ENCODE data around the gene EI24.

The EI24 gene

GRCh38 chr11:125592305-125593113 is 23.2 kb downstream of the EI24 start, which contains the start of gene STT3A:
Gene STT3A, plus strand, starts transcription at chr11:125592852. Its CDS starts 3,064 bp downstream, at chr11:125595916.
- peak within 1 kb of the TSS; percentile 95 for H3K56ac ChIP-seq (ENCODE audit: low read length)
- H2BK120ac ChIP-seq (ENCODE audit: low read depth, low read length): no peak within 1 kb of the TSS
- peak within 1 kb of the TSS; percentile 68 for H3K23ac ChIP-seq (ENCODE audit: low read length)

GRCh38 chr11:125593114-125593820 is 24.0 kb downstream of the EI24 start:
- H3K4me3 ChIP-seq (ENCODE audit: low read length): peak overlapping the region; percentile 86
- H3K79me2 ChIP-seq (ENCODE audit: control insufficient read depth, insufficient read depth, low read length): peaks cover 28% of the 10 kb centered on the region
- no peak overlapping the region for H4K8ac ChIP-seq (ENCODE audit: low read depth, low read length)
- H2BK5ac ChIP-seq (ENCODE audit: low read length): peak overlapping the region; percentile 25
- no peak overlapping the region for H2AK5ac ChIP-seq (ENCODE audit: low read length)
- H3K9ac ChIP-seq (ENCODE audit: low read length): peak overlapping the region; percentile 90
- peak overlapping the region; percentile 94 for H3K56ac ChIP-seq (ENCODE audit: low read length)
- no peaks in the 10 kb centered on the region for H3K27me3 ChIP-seq (ENCODE audit: insufficient read depth, low read length, poor library complexity)
- no peak overlapping the region for H2BK15ac ChIP-seq (replicated peaks; ENCODE audit: low read depth)
- peaks cover 6% of the 10 kb centered on the region for H3K79me1 ChIP-seq (ENCODE audit: low read length)
- DNase-seq: no peak
- H4K5ac ChIP-seq (ENCODE audit: low read length): no peak overlapping the region
- no peak overlapping the region for H3K23ac ChIP-seq (ENCODE audit: low read length)
- peak overlapping the region; percentile 30 for H3K18ac ChIP-seq (ENCODE audit: low read length)
- H3K36me3 ChIP-seq (ENCODE audit: control insufficient read depth, insufficient read depth, low read length): no peaks in the 10 kb centered on the region
- H3K4ac ChIP-seq (ENCODE audit: low read depth, low read length): no peak overlapping the region
- peak overlapping the region; percentile 47 for H3K27ac ChIP-seq (ENCODE audit: low read depth, low read length)
- H3K4me2 ChIP-seq (ENCODE audit: low read length): peak overlapping the region; percentile 39
- WGBS (ENCODE audit: extremely low coverage, insufficient coverage, low lambda C conversion rate): no CpG with 5 or more reads among the region's 18 CpGs
- H3K4me1 ChIP-seq (ENCODE audit: control insufficient read depth, low read depth, low read length): peaks cover 2% of the 10 kb centered on the region
- H2BK120ac ChIP-seq (ENCODE audit: low read depth, low read length): no peak overlapping the region

More at GRCh38 chr11:125592305-125593113, 23.2 kb downstream of the EI24 start, which contains the start of gene STT3A:
- no peak within 1 kb of the TSS for H2AK5ac ChIP-seq (ENCODE audit: low read length)
- peaks cover 2% of the 10 kb centered on the region for H3K4me1 ChIP-seq (ENCODE audit: control insufficient read depth, low read depth, low read length)
- H3K4me3 ChIP-seq (ENCODE audit: low read length): peak within 1 kb of the TSS; percentile 86
- H3K18ac ChIP-seq (ENCODE audit: low read length): peak within 1 kb of the TSS; percentile 30
- H3K4ac ChIP-seq (ENCODE audit: low read depth, low read length): peak within 1 kb of the TSS; percentile 88
- peaks cover 28% of the 10 kb centered on the region for H3K79me2 ChIP-seq (ENCODE audit: control insufficient read depth, insufficient read depth, low read length)
- H3K36me3 ChIP-seq (ENCODE audit: control insufficient read depth, insufficient read depth, low read length): no peaks in the 10 kb centered on the region
- peak within 1 kb of the TSS; percentile 41 for H4K5ac ChIP-seq (ENCODE audit: low read length)
- peak within 1 kb of the TSS; percentile 89 for H3K4me2 ChIP-seq (ENCODE audit: low read length)
- no CpG with 5 or more reads among the region's 55 CpGs for WGBS (ENCODE audit: extremely low coverage, insufficient coverage, low lambda C conversion rate)
- peak within 1 kb of the TSS; percentile 96 for H3K9ac ChIP-seq (ENCODE audit: low read length)
- peak within 1 kb of the TSS; percentile 47 for H3K27ac ChIP-seq (ENCODE audit: low read depth, low read length)
- H2BK5ac ChIP-seq (ENCODE audit: low read length): peak within 1 kb of the TSS; percentile 37
- no peak within 1 kb of the TSS for H4K8ac ChIP-seq (ENCODE audit: low read depth, low read length)
- peaks cover 6% of the 10 kb centered on the region for H3K79me1 ChIP-seq (ENCODE audit: low read length)
- no peaks in the 10 kb centered on the region for H3K27me3 ChIP-seq (ENCODE audit: insufficient read depth, low read length, poor library complexity)
- no peak within 1 kb of the TSS for H2BK15ac ChIP-seq (replicated peaks; ENCODE audit: low read depth)
- DNase-seq: peak; percentile 100

- Histone ChIP-seq H2AK5ac (ENCODE audit: low read length) (no peak overlapping the region), H4K5ac (ENCODE audit: low read length) (no peak overlapping the region), H3K4ac (ENCODE audit: low read depth, low read length) (no peak overlapping the region), H3K36me3 (ENCODE audit: control insufficient read depth, insufficient read depth, low read length) (peaks cover 3% of the 10 kb centered on the region), H3K79me2 (ENCODE audit: control insufficient read depth, insufficient read depth, low read length) (peaks cover 28% of the 10 kb centered on the region), H3K27me3 (ENCODE audit: insufficient read depth, low read length, poor library complexity) (no peaks in the 10 kb centered on the region), H3K18ac (ENCODE audit: low read length) (no peak overlapping the region), H3K27ac (ENCODE audit: low read depth, low read length) (no peak overlapping the region), H3K79me1 (ENCODE audit: low read length) (peaks cover 6% of the 10 kb centered on the region), H2BK5ac (ENCODE audit: low read length) (no peak overlapping the region), H3K23ac (ENCODE audit: low read length) (no peak overlapping the region), H3K9ac (ENCODE audit: low read length) (no peak overlapping the region), H3K4me2 (ENCODE audit: low read length) (no peak overlapping the region), H2BK120ac (ENCODE audit: low read depth, low read length) (no peak overlapping the region), H4K8ac (ENCODE audit: low read depth, low read length) (no peak overlapping the region), H3K4me1 (ENCODE audit: control insufficient read depth, low read depth, low read length) (peaks cover 2% of the 10 kb centered on the region), H3K4me3 (ENCODE audit: low read length) (no peak overlapping the region), H3K56ac (ENCODE audit: low read length) (no peak overlapping the region), H2BK15ac (replicated peaks; ENCODE audit: low read depth) (no peak overlapping the region)
- WGBS (ENCODE audit: extremely low coverage, insufficient coverage, low lambda C conversion rate): no CpG with 5 or more reads among the region's 3 CpGs
- DNase-seq: no peak
Observed at GRCh38 chr11:125594958-125595357, 25.7 kb downstream of the EI24 start.

GRCh38 chr11:125600663-125601062 is 31.4 kb downstream of the EI24 start:
- H3K27ac ChIP-seq (ENCODE audit: low read depth, low read length): no peak overlapping the region
- no peaks in the 10 kb centered on the region for H3K27me3 ChIP-seq (ENCODE audit: insufficient read depth, low read length, poor library complexity)
- no peak overlapping the region for H3K9ac ChIP-seq (ENCODE audit: low read length)
- H2BK5ac ChIP-seq (ENCODE audit: low read length): no peak overlapping the region
- H2AK5ac ChIP-seq (ENCODE audit: low read length): no peak overlapping the region
- H3K56ac ChIP-seq (ENCODE audit: low read length): no peak overlapping the region
- H3K4me1 ChIP-seq (ENCODE audit: control insufficient read depth, low read depth, low read length): no peaks in the 10 kb centered on the region
- WGBS (ENCODE audit: extremely low coverage, insufficient coverage, low lambda C conversion rate): no CpG with 5 or more reads among the region's 2 CpGs
- H3K79me2 ChIP-seq (ENCODE audit: control insufficient read depth, insufficient read depth, low read length): peaks cover 4% of the 10 kb centered on the region
- H3K79me1 ChIP-seq (ENCODE audit: low read length): no peaks in the 10 kb centered on the region
- no peak overlapping the region for H3K23ac ChIP-seq (ENCODE audit: low read length)
- H2BK120ac ChIP-seq (ENCODE audit: low read depth, low read length): no peak overlapping the region
- peaks cover 10% of the 10 kb centered on the region for H3K36me3 ChIP-seq (ENCODE audit: control insufficient read depth, insufficient read depth, low read length)
- H3K4me2 ChIP-seq (ENCODE audit: low read length): no peak overlapping the region
- no peak for DNase-seq
- H2BK15ac ChIP-seq (replicated peaks; ENCODE audit: low read depth): no peak overlapping the region
- no peak overlapping the region for H3K18ac ChIP-seq (ENCODE audit: low read length)
- H3K4me3 ChIP-seq (ENCODE audit: low read length): no peak overlapping the region
- no peak overlapping the region for H3K4ac ChIP-seq (ENCODE audit: low read depth, low read length)
- H4K5ac ChIP-seq (ENCODE audit: low read length): no peak overlapping the region
- H4K8ac ChIP-seq (ENCODE audit: low read depth, low read length): no peak overlapping the region

GRCh38 chr11:125603207-125603606 is 33.9 kb downstream of the EI24 start:
- Histone ChIP-seq H2BK15ac (replicated peaks; ENCODE audit: low read depth) (no peak overlapping the region), H2AK5ac (ENCODE audit: low read length) (no peak overlapping the region), H2BK5ac (ENCODE audit: low read length) (no peak overlapping the region), H3K4ac (ENCODE audit: low read depth, low read length) (no peak overlapping the region), H3K36me3 (ENCODE audit: control insufficient read depth, insufficient read depth, low read length) (peaks cover 14% of the 10 kb centered on the region), H4K5ac (ENCODE audit: low read length) (no peak overlapping the region), H3K79me1 (ENCODE audit: low read length) (no peaks in the 10 kb centered on the region), H3K79me2 (ENCODE audit: control insufficient read depth, insufficient read depth, low read length) (no peaks in the 10 kb centered on the region), H3K9ac (ENCODE audit: low read length) (no peak overlapping the region), H3K27ac (ENCODE audit: low read depth, low read length) (no peak overlapping the region), H3K56ac (ENCODE audit: low read length) (no peak overlapping the region), H3K27me3 (ENCODE audit: insufficient read depth, low read length, poor library complexity) (no peaks in the 10 kb centered on the region), H3K4me2 (ENCODE audit: low read length) (no peak overlapping the region), H3K4me3 (ENCODE audit: low read length) (no peak overlapping the region), H3K23ac (ENCODE audit: low read length) (no peak overlapping the region), H3K4me1 (ENCODE audit: control insufficient read depth, low read depth, low read length) (no peaks in the 10 kb centered on the region), H3K18ac (ENCODE audit: low read length) (no peak overlapping the region), H4K8ac (ENCODE audit: low read depth, low read length) (no peak overlapping the region), H2BK120ac (ENCODE audit: low read depth, low read length) (no peak overlapping the region)
- WGBS (ENCODE audit: extremely low coverage, insufficient coverage, low lambda C conversion rate): no CpG with 5 or more reads among the region's 3 CpGs
- DNase-seq: no peak

All from mesendoderm (in vitro differentiated cells).